Spinal cord (tissue), 10 donors: Measurements from ENCODE around the gene NF1. TPM values are rescaled to one million over a fixed set of nuclear protein-coding genes. Genes with fewer than 3 reads are reported as not detected.
"Not testable (repeated sequence)": the region's sequence is repeated elsewhere in the genome, so short reads cannot be mapped to it uniquely, and the experiment has no call there.

ENCODE experiments used
- DNase-seq, 6 donors: peaks; one replicate each; pipeline versions ENCODE4 v3.0.0 to v3.0.0-alpha.2; 2013 to 2015; ENCODE audit warnings: low spot score in 6 of 6, low read depth in 4 of 6
- H3K27ac ChIP-seq: one replicate; pipeline ENCODE4 v1.5.1; 2013; ENCODE audit warnings: low read depth, low read length, control low read depth
- H3K27me3 ChIP-seq: one replicate; pipeline ENCODE4 v1.6.1; 2013; ENCODE audit warnings: low read length; ENCODE audit not compliant: control insufficient read depth, insufficient read depth
- H3K36me3 ChIP-seq: one replicate; pipeline ENCODE4 v1.6.1; 2013; ENCODE audit warnings: low read length; ENCODE audit not compliant: control insufficient read depth, insufficient read depth
- H3K4me1 ChIP-seq: one replicate; pipeline ENCODE4 v1.6.1; 2013; ENCODE audit warnings: low read length; ENCODE audit not compliant: control insufficient read depth, insufficient read depth
- H3K4me3 ChIP-seq: one replicate; pipeline ENCODE4 v1.5.1; 2013; ENCODE audit warnings: low read depth, low read length, control low read depth
- H3K9me3 ChIP-seq: one replicate; pipeline ENCODE4 v1.6.1; 2013; ENCODE audit warnings: low read length; ENCODE audit not compliant: control insufficient read depth, insufficient read depth
- WGBS: methylation state at CpG from one replicate; pipeline ENCODE4 v1.1.5; 2013; ENCODE audit warnings: missing lambda C conversion rate; ENCODE audit not compliant: insufficient coverage; 5-methylcytosine and 5-hydroxymethylcytosine counted together
- polyA plus RNA-seq, 2 donors: library from polyadenylated mRNA; unstranded; fragments of 120-200 nt; gene quantifications; one replicate each; pipeline ENCODE4 v1.2.1, GENCODE V29; 2013; ENCODE audit not compliant: insufficient read length in 2 of 2
- total RNA-seq, 2 donors: library from RNA; depleted of rRNA in 1 of 2; stranded (reverse); fragments of 120-200 nt in 1 of 2; fragments of >200 nt in 1 of 2; gene quantifications; one replicate each; pipeline versions ENCODE4 v1.2.3 to v1.2.4, GENCODE V29; 2013 to 2014
- donor health status: healthy.

NF1 gene
- total and polyA plus RNA-seq, 4 donors: 41.1 to 140 (median 54.9) TPM

DNA sequence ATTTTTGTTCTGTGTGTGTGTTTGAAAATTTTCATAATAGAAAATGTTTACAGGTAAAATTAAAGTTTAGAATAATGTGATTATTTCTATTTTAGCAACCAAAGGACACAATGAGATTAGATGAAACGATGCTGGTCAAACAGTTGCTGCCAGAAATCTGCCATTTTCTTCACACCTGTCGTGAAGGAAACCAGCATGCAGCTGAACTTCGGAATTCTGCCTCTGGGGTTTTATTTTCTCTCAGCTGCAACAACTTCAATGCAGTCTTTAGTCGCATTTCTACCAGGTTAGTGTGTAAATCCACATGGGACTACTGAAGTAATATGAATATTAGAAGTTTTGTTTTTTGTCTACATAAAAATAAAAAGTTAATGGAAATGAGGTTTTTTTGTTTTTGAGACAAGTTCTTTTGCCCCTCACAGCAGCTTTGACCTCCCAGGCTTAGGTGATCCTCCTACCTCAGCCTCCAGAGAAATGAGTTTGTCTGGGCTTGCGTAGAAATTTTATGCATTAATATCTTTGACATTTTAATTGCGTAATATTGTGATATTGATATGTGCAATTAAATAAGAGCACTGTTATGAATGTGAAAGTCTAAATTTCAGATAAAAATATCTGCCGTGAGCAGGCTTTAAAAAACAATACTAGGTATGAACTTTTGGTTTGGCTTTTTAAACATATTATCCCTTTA is 68.5 kb downstream of the NF1 start:
- H3K27me3 ChIP-seq: no peaks in the 10 kb centered on the region
- H3K4me3 ChIP-seq: no peak overlapping the region
- H3K36me3 ChIP-seq: peaks cover 3% of the 10 kb centered on the region
- no peaks in the 10 kb centered on the region for H3K4me1 ChIP-seq
- no peak overlapping the region for H3K27ac ChIP-seq
- no peak for DNase-seq
- 85% methylated on average over 3 of the region's 7 CpGs for WGBS
- H3K9me3 ChIP-seq: no peaks in the 10 kb centered on the region

DNA sequence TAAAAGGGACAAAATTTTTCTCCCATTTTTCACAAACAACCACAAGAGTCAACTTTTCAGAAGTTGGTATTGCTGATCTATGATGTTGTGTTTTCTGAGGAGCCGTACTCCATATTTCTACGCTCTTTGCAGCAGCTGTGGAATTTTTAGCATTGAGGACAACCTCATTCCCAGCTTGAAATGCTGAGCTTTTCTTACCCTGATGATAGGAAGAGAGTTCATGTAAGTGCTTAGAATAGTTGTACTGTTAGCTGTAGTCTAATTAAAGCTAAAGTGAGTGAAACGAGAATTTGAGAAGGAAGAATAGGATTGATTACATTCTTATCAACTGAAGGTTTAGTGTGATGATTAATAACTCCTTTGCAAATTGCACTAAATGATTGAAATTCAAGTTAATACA is 72.3 kb downstream of the NF1 start:
- Histone ChIP-seq H3K36me3 (no peaks in the 10 kb centered on the region), H3K27me3 (no peaks in the 10 kb centered on the region), H3K27ac (no peak overlapping the region), H3K9me3 (no peaks in the 10 kb centered on the region), H3K4me3 (no peak overlapping the region), H3K4me1 (no peaks in the 10 kb centered on the region)
- no CpG with 5 or more reads among the region's 3 CpGs for WGBS
- DNase-seq: no peak

DNA sequence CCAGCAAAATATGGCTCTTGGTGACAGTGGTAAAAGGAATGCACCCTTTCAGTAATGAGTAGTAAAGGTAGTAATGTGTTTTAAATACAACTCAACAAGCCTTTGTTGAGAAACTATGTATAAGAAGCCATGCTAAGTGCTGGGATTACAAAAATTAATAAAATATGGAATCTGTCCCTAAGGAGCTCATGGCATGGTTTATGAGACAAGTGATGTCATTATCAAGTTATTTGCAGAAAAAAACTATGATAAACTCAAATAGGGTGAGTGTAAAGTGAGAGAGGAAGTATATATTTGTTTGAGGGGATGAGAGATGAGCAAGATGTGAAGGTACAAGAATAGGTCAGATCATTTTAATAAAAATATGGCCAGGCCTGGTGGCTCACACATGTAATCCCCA is 76.9 kb downstream of the NF1 start:
- H3K27ac ChIP-seq: no peak overlapping the region
- no peak overlapping the region for H3K4me3 ChIP-seq

DNA sequence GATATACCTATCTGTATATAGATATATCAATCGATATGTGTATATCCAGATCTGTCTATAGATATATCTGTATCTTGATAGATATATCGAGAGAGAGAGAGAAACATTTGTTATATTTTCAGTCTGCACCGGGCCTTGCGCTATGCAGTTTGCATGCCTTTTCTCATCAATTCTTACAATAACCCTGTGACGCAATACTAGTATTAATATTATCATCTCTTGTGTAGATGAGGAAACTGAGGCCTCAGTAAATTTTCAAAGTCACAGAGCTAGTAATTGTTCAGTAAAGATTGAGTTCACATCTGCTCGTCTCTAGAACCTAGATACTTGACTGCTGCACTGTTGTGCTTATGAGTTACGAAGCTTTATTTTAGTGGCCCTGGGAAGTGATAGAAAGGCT is 77.6 kb downstream of the NF1 start:
- H3K4me3 ChIP-seq: no peak overlapping the region
- H3K27ac ChIP-seq: no peak overlapping the region
- H3K4me1 ChIP-seq: no peaks in the 10 kb centered on the region
- H3K27me3 ChIP-seq: no peaks in the 10 kb centered on the region
- H3K36me3 ChIP-seq: no peaks in the 10 kb centered on the region
- no CpG with 5 or more reads among the region's 7 CpGs for WGBS
- no peak for DNase-seq
- no peaks in the 10 kb centered on the region for H3K9me3 ChIP-seq

More for the DNA sequence above, 76.9 kb downstream of the NF1 start:
- no peak for DNase-seq
- Histone ChIP-seq H3K27me3 (no peaks in the 10 kb centered on the region), H3K9me3 (no peaks in the 10 kb centered on the region), H3K36me3 (no peaks in the 10 kb centered on the region), H3K4me1 (no peaks in the 10 kb centered on the region)

DNA sequence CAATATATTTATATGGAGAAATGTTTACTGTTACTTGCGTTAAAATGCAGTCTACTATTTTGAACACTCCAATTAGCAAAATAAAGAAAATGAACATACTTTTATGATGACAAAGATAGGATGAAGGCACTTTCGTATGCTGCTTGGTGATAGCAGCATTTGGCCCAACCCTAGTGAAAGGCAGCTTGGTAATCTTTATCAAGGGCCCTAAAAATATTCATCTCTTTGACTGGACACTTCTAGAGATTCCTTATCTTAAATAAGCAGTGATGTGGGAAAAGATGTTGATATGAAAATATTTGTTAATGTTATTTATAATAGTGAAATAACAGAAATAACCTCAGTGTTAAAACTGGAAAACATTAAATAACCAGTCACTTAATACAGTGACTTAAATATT is 79.4 kb downstream of the NF1 start:
- Histone ChIP-seq H3K27me3 (no peaks in the 10 kb centered on the region), H3K4me1 (no peaks in the 10 kb centered on the region), H3K4me3 (no peak overlapping the region), H3K36me3 (no peaks in the 10 kb centered on the region), H3K27ac (no peak overlapping the region), H3K9me3 (no peaks in the 10 kb centered on the region)
- no peak for DNase-seq
- 100% methylated on average over 1 of the region's 2 CpGs for WGBS

DNA sequence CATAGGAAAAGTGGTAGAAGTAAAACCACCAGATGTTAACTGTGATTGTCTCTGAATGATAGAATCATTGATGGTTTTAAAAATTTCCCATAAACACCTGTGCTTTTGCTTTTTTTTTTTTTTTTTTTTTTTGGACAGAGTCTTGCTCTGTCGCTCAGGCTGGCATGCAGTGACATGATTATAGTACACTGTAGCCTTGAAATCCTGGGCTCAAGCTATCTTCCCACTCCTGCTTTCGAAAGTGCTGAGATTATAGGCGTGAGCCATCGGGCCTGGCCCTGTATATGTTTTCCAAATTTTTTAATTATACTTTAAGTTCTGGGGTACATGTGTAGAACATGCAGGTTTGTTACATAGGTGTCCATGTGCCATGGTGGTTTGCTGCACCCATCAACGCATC is 80.5 kb downstream of the NF1 start:
- Histone ChIP-seq H3K4me3 (no peak overlapping the region), H3K27me3 (no peaks in the 10 kb centered on the region), H3K36me3 (no peaks in the 10 kb centered on the region), H3K27ac (no peak overlapping the region), H3K9me3 (no peaks in the 10 kb centered on the region), H3K4me1 (no peaks in the 10 kb centered on the region)
- DNase-seq: no peak
- no CpG with 5 or more reads among the region's 5 CpGs for WGBS

DNA sequence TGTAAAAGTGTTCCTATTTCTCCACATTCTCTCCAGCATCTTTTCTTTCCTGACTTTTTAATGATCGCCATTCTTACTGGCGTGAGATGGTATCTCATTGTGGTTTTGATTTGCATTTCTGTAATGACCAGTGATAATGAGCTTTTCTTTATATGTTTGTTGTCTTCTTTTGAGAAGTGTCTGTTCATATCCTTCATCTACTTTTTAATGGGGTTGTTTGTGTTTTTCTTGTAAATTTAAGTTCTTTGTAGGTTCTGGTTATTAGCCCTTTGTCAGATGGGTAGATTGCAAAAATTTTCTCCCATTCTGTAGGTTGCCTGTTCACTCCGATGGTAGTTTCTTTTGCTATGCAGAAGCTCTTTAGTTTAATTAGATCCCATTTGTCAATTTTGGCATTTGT is 81.4 kb downstream of the NF1 start:
- no CpG with 5 or more reads among the region's 3 CpGs for WGBS

DNA sequence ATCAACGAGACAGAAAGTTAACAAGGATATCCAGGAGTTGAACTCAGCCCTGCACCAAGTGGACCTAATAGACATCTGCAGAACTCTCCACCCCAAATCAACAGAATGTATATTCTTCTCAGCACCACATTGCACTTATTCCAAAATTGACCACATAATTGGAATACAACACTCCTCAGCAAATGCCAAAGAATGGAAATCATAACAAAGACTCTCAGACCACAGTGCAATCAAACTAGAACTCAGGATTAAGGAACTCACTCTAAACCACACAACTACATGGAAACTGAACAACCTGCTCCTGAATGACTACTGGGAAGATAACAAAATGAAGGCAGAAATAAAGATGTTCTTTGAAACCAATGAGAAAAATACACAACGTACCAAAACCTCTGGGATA is 84.2 kb downstream of the NF1 start:
- not testable (repeated sequence) for DNase-seq, H3K27me3 ChIP-seq, H3K4me1 ChIP-seq, H3K36me3 ChIP-seq, H3K9me3 ChIP-seq, H3K27ac ChIP-seq, H3K4me3 ChIP-seq
- WGBS: no CpG with 5 or more reads among the region's 2 CpGs

More for the DNA sequence above, 81.4 kb downstream of the NF1 start:
- H3K9me3 ChIP-seq, H3K4me1 ChIP-seq, DNase-seq, H3K27me3 ChIP-seq, H3K36me3 ChIP-seq, H3K27ac ChIP-seq, H3K4me3 ChIP-seq: not testable (repeated sequence)

DNA sequence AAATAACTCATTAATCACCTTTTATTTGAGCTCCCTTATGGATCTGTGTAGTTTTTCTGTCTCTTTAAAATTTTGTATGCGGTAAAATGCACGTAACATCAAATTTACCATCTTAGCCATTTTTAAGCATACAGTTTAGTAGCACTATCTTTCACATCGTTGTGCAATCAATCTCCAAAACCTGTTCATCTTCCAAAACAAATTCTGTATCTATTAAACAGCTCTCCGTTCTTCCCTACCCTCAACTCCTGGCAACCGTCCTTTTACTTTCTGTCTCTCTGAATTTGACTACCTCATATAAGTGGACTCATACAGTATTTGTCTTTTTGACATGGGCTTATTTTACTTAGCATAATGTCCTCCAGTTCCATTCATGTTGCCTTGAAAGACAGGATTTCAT is 100.5 kb downstream of the NF1 start:
- Histone ChIP-seq H3K27me3 (no peaks in the 10 kb centered on the region), H3K4me1 (no peaks in the 10 kb centered on the region), H3K9me3 (no peaks in the 10 kb centered on the region), H3K27ac (no peak overlapping the region), H3K4me3 (no peak overlapping the region), H3K36me3 (no peaks in the 10 kb centered on the region)
- WGBS: 93% methylated on average over 3 of the region's 5 CpGs
- DNase-seq: no peak

DNA sequence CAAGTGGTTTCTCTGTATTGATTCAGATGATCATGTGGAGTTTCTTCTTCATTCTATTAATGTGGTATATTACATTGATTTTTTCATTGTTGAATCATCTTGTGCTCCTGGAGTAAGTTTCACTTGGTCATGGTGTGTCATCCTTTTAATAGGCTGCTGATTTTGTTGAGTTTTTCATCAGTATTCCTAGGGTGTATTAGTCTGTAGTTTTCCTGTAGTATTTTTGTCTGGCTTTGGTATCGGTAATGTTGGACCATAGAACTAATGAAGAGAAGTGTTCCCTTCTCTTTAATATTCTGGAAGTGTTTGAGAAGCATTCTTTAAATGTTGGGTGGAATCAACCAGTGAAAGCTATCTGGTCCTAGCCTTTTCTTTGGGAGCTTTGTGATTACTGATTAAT is 103.2 kb downstream of the NF1 start:
- Histone ChIP-seq H3K27me3 (no peaks in the 10 kb centered on the region), H3K27ac (no peak overlapping the region), H3K36me3 (no peaks in the 10 kb centered on the region), H3K4me1 (no peaks in the 10 kb centered on the region), H3K4me3 (no peak overlapping the region), H3K9me3 (no peaks in the 10 kb centered on the region)
- no peak for DNase-seq
- 100% methylated on average over 1 of the region's 1 CpG for WGBS
